Subcutaneous adipose tissue (tissue), 4 donors: ENCODE data around the gene RAB40B. TPM values are rescaled to one million over a fixed set of nuclear protein-coding genes. Genes with fewer than 3 reads are reported as not detected.

Source experiments
- CTCF ChIP-seq: fragments of 450-650 bp; IDR thresholded peaks from one replicate; pipeline ENCODE4 v1.5.1; 2016; ENCODE audit warnings: low read depth, mild to moderate bottlenecking, control low read depth, antibody characterized with exemption, moderate library complexity
- total RNA-seq, 4 donors: library from RNA; depleted of rRNA; stranded (reverse); fragments of >200 nt; gene quantifications; one replicate each; pipeline ENCODE4 v1.1.0, GENCODE V29; 2016

Gene RAB40B
- total RNA-seq, 4 donors from 2014 or later: 6.5 to 26.0 (median 8.5) TPM

GRCh38 chr17:82675476-82676245 is 22.8 kb downstream of the RAB40B start:
- TF ChIP-seq CTCF: no peak

- TF ChIP-seq CTCF: no peak
Observed at GRCh38 chr17:82674656-82675475, 23.6 kb downstream of the RAB40B start.

GRCh38 chr17:82670661-82671450 is 27.6 kb downstream of the RAB40B start:
- no peak for TF ChIP-seq CTCF

GRCh38 chr17:82668631-82669099 is 29.8 kb downstream of the RAB40B start:
- TF ChIP-seq CTCF: no peak

- TF ChIP-seq CTCF: no peak
Observed at GRCh38 chr17:82668024-82668630, 30.4 kb downstream of the RAB40B start.

- no peak for TF ChIP-seq CTCF
Observed at GRCh38 chr17:82667668-82668000, 30.9 kb downstream of the RAB40B start.
